H1 (cell line): ENCODE measurements around the gene ITGA8.
"Not testable (repeated sequence)": the region's sequence is repeated elsewhere in the genome, so short reads cannot be mapped to it uniquely, and the experiment has no call there.

Experiments
- ATF2 ChIP-seq: IDR thresholded peaks from 2 replicates; pipeline ENCODE4 v1.6.1; 2012; ENCODE audit warnings: low read length, inconsistent platforms
- BCL11A ChIP-seq, 2 experiments: IDR thresholded peaks; one replicate each; pipeline ENCODE4 v1.6.1; 2011; ENCODE audit warnings: low read depth in 2 of 2, low read length in 2 of 2, mild to moderate bottlenecking in 2 of 2
- CTCF ChIP-seq, 3 experiments: IDR thresholded peaks; 1 replicate in 2 of 3; 2 replicates in 1 of 3; pipeline versions ENCODE4 v1.5.1 to v1.6.1; 2011; ENCODE audit warnings: low read length in 3 of 3, mild to moderate bottlenecking in 3 of 3, inconsistent platforms in 2 of 3, low read depth in 1 of 3, moderate library complexity in 1 of 3; ENCODE audit not compliant: insufficient read depth in 1 of 3; ENCODE audit errors: control extremely low read depth in 1 of 3
- KDM4A ChIP-seq: IDR thresholded peaks from one replicate; pipeline ENCODE4 v1.7.1; 2012; ENCODE audit warnings: low read depth, mild to moderate bottlenecking, moderate library complexity, low read length, inconsistent platforms; ENCODE audit not compliant: severe bottlenecking
- POLR2A ChIP-seq, 2 experiments: IDR thresholded peaks; 1 replicate in 1 of 2; 2 replicates in 1 of 2; pipeline ENCODE4 v1.6.1; 2011; ENCODE audit warnings: low read depth in 2 of 2, low read length in 2 of 2, mild to moderate bottlenecking in 2 of 2; ENCODE audit errors: control extremely low read depth in 1 of 2
- POLR2AphosphoS5 ChIP-seq: IDR thresholded peaks from 2 replicates; pipeline ENCODE4 v1.6.1; 2011; ENCODE audit warnings: low read depth, low read length
- SIN3A ChIP-seq, 2 experiments: IDR thresholded peaks in 1 of 2; conservative IDR thresholded peaks in 1 of 2; 2 replicates each; pipeline ENCODE4 v1.6.1; 2011 to 2012; ENCODE audit warnings: low read length in 2 of 2, improper control_type of control experiment in 1 of 2, low read depth in 1 of 2, mild to moderate bottlenecking in 1 of 2
- SIX5 ChIP-seq: IDR thresholded peaks from 2 replicates; pipeline ENCODE4 v1.6.1; 2011; ENCODE audit warnings: mild to moderate bottlenecking, low read depth, low read length
- SUZ12 ChIP-seq: fragments of 200-600 bp; sonication (generic); IDR thresholded peaks from 2 replicates; pipeline ENCODE4 v1.6.1; 2012; ENCODE audit warnings: mild to moderate bottlenecking, inconsistent platforms, low read length, moderate library complexity, mixed read lengths
- ZNF274 ChIP-seq: IDR thresholded peaks from 2 replicates; pipeline ENCODE4 v1.7.0; 2012; ENCODE audit warnings: low read length, borderline replicate concordance; ENCODE audit errors: extremely low read depth

- TF ChIP-seq SUZ12; POLR2AphosphoS5; KDM4A; ATF2; BCL11A (IDR thresholded peaks at IDR 0.05; ENCODE audit: low read depth in 2 of 2, low read length in 2 of 2); ZNF274; CTCF (IDR thresholded peaks at IDR 0.05; ENCODE audit: control extremely low read depth in 1 of 3, insufficient read depth in 1 of 3, low read depth in 1 of 3, low read length in 3 of 3); SIN3A (conservative IDR thresholded peaks at IDR 0.05 in 1 of 2, IDR thresholded peaks at IDR 0.05 in 1 of 2; ENCODE audit: low read depth in 1 of 2, low read length in 2 of 2); SIX5; POLR2A (IDR thresholded peaks at IDR 0.05; ENCODE audit: control extremely low read depth in 1 of 2, low read depth in 2 of 2, low read length in 2 of 2): not testable (repeated sequence)
These were observed 244.3 kb downstream of the ITGA8 start for GRCh38 chr10:15475439-15475838.
